Measurements from ENCODE around the gene PPIE. TPM values are rescaled to one million over a fixed set of nuclear protein-coding genes. Genes with fewer than 3 reads are reported as not detected.

PPIE gene
- total RNA-seq, 3 donors from 2014 or later (not counting 1 experiment from before 2014, with no cell fraction given), result 44.3 to 62.8 (median 59.8) TPM

GRCh38 chr1:39733161-39733560 lies 5.5 kb upstream of the PPIE start:
- Mint-ChIP-seq H3K9me3 (peaks cover 2 to 5% of the 10 kb centered on the region in 2 donors), H3K27me3 (ENCODE audit: low read depth in 2 of 2) (peaks cover 26 to 36% of the 10 kb centered on the region in 2 donors), H3K4me3 (no peak overlapping the region), H3K4me1 (peaks cover 31 to 35% of the 10 kb centered on the region in 2 donors), H3K27ac (no peak overlapping the region), H3K36me3 (no peaks in the 10 kb centered on the region)
- no peak for TF ChIP-seq CTCF (IDR thresholded peaks at IDR 0.05)
- no peaks in the 10 kb centered on the region for H3K36me3 ChIP-seq (ENCODE audit: control insufficient read depth, insufficient read depth, low read length)
- H3K27me3 ChIP-seq (ENCODE audit: control insufficient read depth, insufficient read depth, low read length), result peaks cover 3% of the 10 kb centered on the region
- H3K4me1 ChIP-seq (ENCODE audit: control insufficient read depth, insufficient read depth, low read length), result peaks cover 21% of the 10 kb centered on the region
- no peak overlapping the region for H3K27ac ChIP-seq (ENCODE audit: low read length)
- intact Hi-C loops (cut with micrococcal nuclease), result no loop called here
- 80% methylated on average over 7 of the region's 7 CpGs for WGBS (ENCODE audit: insufficient coverage)
- H3K4me3 ChIP-seq (ENCODE audit: low read length), result no peak overlapping the region
- DNase-seq (no peak), ATAC-seq (no peak)
- H3K9me3 ChIP-seq (ENCODE audit: control insufficient read depth, insufficient read depth, low read length), result no peaks in the 10 kb centered on the region

DNA sequence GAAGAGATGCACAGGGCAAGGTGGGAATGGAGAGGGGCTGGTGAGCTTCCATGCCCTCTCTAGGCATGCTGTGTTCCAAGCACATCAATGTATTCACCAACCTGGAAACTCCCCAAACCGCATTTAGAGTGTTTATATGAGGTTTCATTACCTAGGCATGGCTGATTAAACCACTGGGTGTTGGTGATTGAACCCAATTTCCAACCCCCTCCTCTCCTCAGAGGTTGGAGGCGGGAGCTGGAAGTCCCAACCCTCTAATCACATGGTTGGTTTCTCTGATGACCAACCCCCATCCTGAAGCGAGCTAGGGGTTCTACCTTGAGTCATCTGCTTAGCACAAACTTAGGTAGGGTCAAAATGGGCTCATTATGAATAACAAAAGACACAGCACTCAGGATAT lies 3.0 kb upstream of the PPIE start:
- Mint-ChIP-seq H3K27me3 (ENCODE audit: low read depth in 2 of 2) (peaks cover 4 to 12% of the 10 kb centered on the region in 2 donors), H3K27ac (peak overlapping the region; percentile 85 to 96), H3K4me3 (no peak overlapping the region), H3K4me1 (peaks cover 34 to 42% of the 10 kb centered on the region in 2 donors), H3K9me3 (peaks cover 2 to 5% of the 10 kb centered on the region in 2 donors), H3K36me3 (no peaks in the 10 kb centered on the region)
- H3K27me3 ChIP-seq (ENCODE audit: control insufficient read depth, insufficient read depth, low read length), result no peaks in the 10 kb centered on the region
- H3K27ac ChIP-seq (ENCODE audit: low read length), result no peak overlapping the region
- peaks cover 9% of the 10 kb centered on the region for H3K36me3 ChIP-seq (ENCODE audit: control insufficient read depth, insufficient read depth, low read length)
- peaks cover 38% of the 10 kb centered on the region for H3K4me1 ChIP-seq (ENCODE audit: control insufficient read depth, insufficient read depth, low read length)
- WGBS (ENCODE audit: insufficient coverage), result 78% methylated on average over 2 of the region's 3 CpGs
- no peaks in the 10 kb centered on the region for H3K9me3 ChIP-seq (ENCODE audit: control insufficient read depth, insufficient read depth, low read length)
- ATAC-seq (no peak), DNase-seq (no peak)
- H3K4me3 ChIP-seq (ENCODE audit: low read length), result no peak overlapping the region
- no peak for TF ChIP-seq CTCF (IDR thresholded peaks at IDR 0.05)
- intact Hi-C loops (cut with micrococcal nuclease), result no loop called here

- WGBS (ENCODE audit: insufficient coverage), result 60% methylated on average over 4 of the region's 9 CpGs
- Histone ChIP-seq H3K4me1 (ENCODE audit: control insufficient read depth, insufficient read depth, low read length) (peaks cover 38% of the 10 kb centered on the region), H3K4me3 (ENCODE audit: low read length) (no peak overlapping the region), H3K27me3 (ENCODE audit: control insufficient read depth, insufficient read depth, low read length) (no peaks in the 10 kb centered on the region), H3K9me3 (ENCODE audit: control insufficient read depth, insufficient read depth, low read length) (no peaks in the 10 kb centered on the region), H3K36me3 (ENCODE audit: control insufficient read depth, insufficient read depth, low read length) (peaks cover 25% of the 10 kb centered on the region), H3K27ac (ENCODE audit: low read length) (peak overlapping the region; percentile 36)
- no peak for TF ChIP-seq CTCF (IDR thresholded peaks at IDR 0.05)
- Mint-ChIP-seq H3K9me3 (peaks cover 2 to 5% of the 10 kb centered on the region in 2 donors), H3K27ac (peak overlapping the region; percentile 85 to 96), H3K4me3 (peak overlapping the region; percentile 91), H3K36me3 (peaks cover 10% of the 10 kb centered on the region), H3K27me3 (ENCODE audit: low read depth in 2 of 2) (peaks cover 0 to 8% of the 10 kb centered on the region in 2 donors), H3K4me1 (peaks cover 42% of the 10 kb centered on the region in 2 donors)
- DNase-seq (peak; percentile 34 to 43), ATAC-seq (peak; percentile 39 to 49 (median 46))
- intact Hi-C loops (cut with micrococcal nuclease), result no loop called here
Observed at GRCh38 chr1:39737546-39738169, 1.0 kb upstream of the PPIE start.

Data from natural killer cell (primary cell).